HEK293T (cell line): ENCODE results near the gene HCRTR1.

Experiments used
- CTCF ChIA-PET: fragments of 350-600 bp; formaldehyde crosslinking; extraction: SDS; loops from one replicate; lab custom pipeline; 2021; ENCODE audit warnings: antibody characterized with exemption, inconsistent platforms; lab: Yijun Ruan, JAX
- POLR2A ChIA-PET: fragments of 350-600 bp; formaldehyde crosslinking; extraction: SDS; loops from one replicate; lab custom pipeline; 2020; ENCODE audit warnings: antibody characterized with exemption, inconsistent platforms; lab: Yijun Ruan, JAX
- DNase-seq: peaks from one replicate; pipeline ENCODE4 v3.0.0; 2012; ENCODE audit warnings: mixed read lengths; ENCODE audit errors: extremely low spot score
- ARNT ChIP-seq: fragments of 450-650 bp; IDR thresholded peaks from 2 replicates; pipeline ENCODE4 v1.6.1; 2017; ENCODE audit warnings: mild to moderate bottlenecking
- BHLHE40 ChIP-seq: fragments of 450-650 bp; IDR thresholded peaks from 2 replicates; pipeline ENCODE4 v1.6.1; 2016; ENCODE audit warnings: mild to moderate bottlenecking, moderate library complexity, borderline replicate concordance
- CTBP1 ChIP-seq: fragments of 450-650 bp; IDR thresholded peaks from 2 replicates; pipeline ENCODE4 v1.6.1; 2016; ENCODE audit warnings: borderline replicate concordance
- ELF4 ChIP-seq: fragments of 450-650 bp; IDR thresholded peaks from 2 replicates; pipeline ENCODE4 v1.6.1; 2017; ENCODE audit warnings: antibody characterized with exemption
- FOXA1 ChIP-seq: fragments of 450-650 bp; IDR thresholded peaks from 2 replicates; pipeline ENCODE4 v1.6.1; 2016; ENCODE audit warnings: mild to moderate bottlenecking
- FOXK2 ChIP-seq: fragments of 450-650 bp; IDR thresholded peaks from 2 replicates; pipeline ENCODE4 v1.6.1; 2016; ENCODE audit warnings: mild to moderate bottlenecking
- FOXM1 ChIP-seq: fragments of 450-650 bp; IDR thresholded peaks from 2 replicates; pipeline ENCODE4 v1.6.1; 2017; ENCODE audit warnings: mild to moderate bottlenecking, borderline replicate concordance
- HDGF ChIP-seq: fragments of 450-650 bp; IDR thresholded peaks from 2 replicates; pipeline ENCODE4 v1.6.1; 2017; ENCODE audit warnings: antibody characterized with exemption, borderline replicate concordance
- L3MBTL2 ChIP-seq: fragments of 450-650 bp; conservative IDR thresholded peaks from 2 replicates; pipeline ENCODE4 v1.6.1; 2016; ENCODE audit warnings: mild to moderate bottlenecking
- LEF1 ChIP-seq: fragments of 450-650 bp; IDR thresholded peaks from 2 replicates; pipeline ENCODE4 v1.6.1; 2017; ENCODE audit warnings: mild to moderate bottlenecking, borderline replicate concordance
- NFRKB ChIP-seq: fragments of 450-650 bp; IDR thresholded peaks from 2 replicates; pipeline ENCODE4 v1.6.1; 2016; ENCODE audit warnings: mild to moderate bottlenecking, moderate library complexity
- PKNOX1 ChIP-seq: fragments of 450-650 bp; IDR thresholded peaks from 2 replicates; pipeline ENCODE4 v1.6.1; 2016
- SP1 ChIP-seq: fragments of 450-650 bp; IDR thresholded peaks from 2 replicates; pipeline ENCODE4 v1.6.1; 2017
- SUZ12 ChIP-seq: fragments of 450-650 bp; IDR thresholded peaks from 2 replicates; pipeline ENCODE4 v1.6.1; 2016; ENCODE audit warnings: mild to moderate bottlenecking
- TARDBP ChIP-seq: fragments of 450-650 bp; IDR thresholded peaks from 2 replicates; pipeline ENCODE4 v1.6.1; 2016
- ZNF384 ChIP-seq: fragments of 450-650 bp; IDR thresholded peaks from 2 replicates; pipeline ENCODE4 v1.6.1; 2016

The HCRTR1 gene

GRCh38 chr1:31602081-31602480 is 15.4 kb upstream of the HCRTR1 start:
- ChIA-PET CTCF (no interaction called here), POLR2A (no interaction called here)
- TF ChIP-seq PKNOX1 (no peak), BHLHE40 (no peak), FOXK2 (no peak), NFRKB (no peak), TARDBP (no peak), SUZ12 (no peak), L3MBTL2 (no peak), ELF4 (no peak), ZNF384 (no peak), CTBP1 (no peak), SP1 (no peak), LEF1 (no peak), FOXA1 (no peak), HDGF (no peak), FOXM1 (no peak), ARNT (no peak)
- no peak for DNase-seq

GRCh38 chr1:31605908-31606427 is 11.5 kb upstream of the HCRTR1 start:
- POLR2A ChIA-PET = no interaction called here
- TF ChIP-seq SP1 (no peak), NFRKB (no peak), FOXK2 (no peak), SUZ12 (no peak), L3MBTL2 (no peak), ARNT (no peak), HDGF (no peak)

GRCh38 chr1:31607360-31607759 is 10.1 kb upstream of the HCRTR1 start:
- TF ChIP-seq L3MBTL2 (no peak), SP1 (no peak), BHLHE40 (no peak), ELF4 (no peak), FOXA1 (no peak), NFRKB (no peak), HDGF (no peak), CTBP1 (no peak), FOXM1 (no peak), LEF1 (no peak), ARNT (no peak), SUZ12 (no peak), TARDBP (no peak), PKNOX1 (no peak), ZNF384 (no peak), FOXK2 (no peak)
- ChIA-PET POLR2A (no interaction called here), CTCF (no interaction called here)
- DNase-seq = no peak

More at GRCh38 chr1:31605908-31606427, 11.5 kb upstream of the HCRTR1 start:
- CTCF ChIA-PET = interaction anchor here (1.0 kb wide), 1 partner anchor 13 kb away, joined by 3 read pairs; no protein-coding TSS in a partner anchor
- DNase-seq = no peak

GRCh38 chr1:31609514-31610118 is 7.9 kb upstream of the HCRTR1 start:
- ChIA-PET CTCF (interaction anchor here (0.7 kb wide), 1 partner anchor 9 kb away, joined by 4 read pairs; no protein-coding TSS in a partner anchor), POLR2A (no interaction called here)
- no peak for DNase-seq
- TF ChIP-seq L3MBTL2 (no peak), PKNOX1 (peak; percentile 71)

- POLR2A ChIA-PET = no interaction called here
Measured at GRCh38 chr1:31614414-31615005, 3.0 kb upstream of the HCRTR1 start.

More at GRCh38 chr1:31614414-31615005, 3.0 kb upstream of the HCRTR1 start:
- no peak for TF ChIP-seq HDGF
- no peak for TF ChIP-seq L3MBTL2
- no peak for TF ChIP-seq TARDBP
- TF ChIP-seq CTBP1 = no peak
- TF ChIP-seq BHLHE40 = no peak
- no peak for TF ChIP-seq FOXK2
- TF ChIP-seq LEF1 = no peak
- no peak for TF ChIP-seq FOXA1
- TF ChIP-seq ELF4 = no peak
- no peak for TF ChIP-seq ZNF384
- no peak for TF ChIP-seq FOXM1
- no peak for TF ChIP-seq ARNT
- TF ChIP-seq SP1 = no peak
- DNase-seq = no peak
- CTCF ChIA-PET = no interaction called here
